Fibroblast of the aortic adventitia (primary cell): ENCODE measurements around the gene ASMTL. TPM values are rescaled to one million over a fixed set of nuclear protein-coding genes. Genes with fewer than 3 reads are reported as not detected.

ENCODE experiments used
- DNase-seq: peaks from one replicate; pipeline ENCODE4 v3.0.0-alpha.2; 2010; ENCODE audit warnings: low read depth
- H3K4me3 ChIP-seq: 2 replicates; pipeline ENCODE4 v1.5.1; 2011; ENCODE audit warnings: low read depth, mild to moderate bottlenecking, control low read depth, low read length, moderate library complexity
- total RNA-seq: library from RNA; depleted of rRNA; stranded (reverse); fragments of >200 nt; gene quantifications from 2 replicates; pipeline ENCODE4 v1.2.3, GENCODE V29; 2012; ENCODE audit warnings: low replicate concordance
- TF ChIP-seq, protein P1 (sequence below): IDR thresholded peaks from 2 replicates; pipeline ENCODE4 v1.5.1; 2011; ENCODE audit warnings: mild to moderate bottlenecking, low read length, control low read depth, inconsistent platforms; ENCODE audit not compliant: insufficient read depth

ASMTL gene
- total RNA-seq, 1 donor, result 17.6 TPM

DNA sequence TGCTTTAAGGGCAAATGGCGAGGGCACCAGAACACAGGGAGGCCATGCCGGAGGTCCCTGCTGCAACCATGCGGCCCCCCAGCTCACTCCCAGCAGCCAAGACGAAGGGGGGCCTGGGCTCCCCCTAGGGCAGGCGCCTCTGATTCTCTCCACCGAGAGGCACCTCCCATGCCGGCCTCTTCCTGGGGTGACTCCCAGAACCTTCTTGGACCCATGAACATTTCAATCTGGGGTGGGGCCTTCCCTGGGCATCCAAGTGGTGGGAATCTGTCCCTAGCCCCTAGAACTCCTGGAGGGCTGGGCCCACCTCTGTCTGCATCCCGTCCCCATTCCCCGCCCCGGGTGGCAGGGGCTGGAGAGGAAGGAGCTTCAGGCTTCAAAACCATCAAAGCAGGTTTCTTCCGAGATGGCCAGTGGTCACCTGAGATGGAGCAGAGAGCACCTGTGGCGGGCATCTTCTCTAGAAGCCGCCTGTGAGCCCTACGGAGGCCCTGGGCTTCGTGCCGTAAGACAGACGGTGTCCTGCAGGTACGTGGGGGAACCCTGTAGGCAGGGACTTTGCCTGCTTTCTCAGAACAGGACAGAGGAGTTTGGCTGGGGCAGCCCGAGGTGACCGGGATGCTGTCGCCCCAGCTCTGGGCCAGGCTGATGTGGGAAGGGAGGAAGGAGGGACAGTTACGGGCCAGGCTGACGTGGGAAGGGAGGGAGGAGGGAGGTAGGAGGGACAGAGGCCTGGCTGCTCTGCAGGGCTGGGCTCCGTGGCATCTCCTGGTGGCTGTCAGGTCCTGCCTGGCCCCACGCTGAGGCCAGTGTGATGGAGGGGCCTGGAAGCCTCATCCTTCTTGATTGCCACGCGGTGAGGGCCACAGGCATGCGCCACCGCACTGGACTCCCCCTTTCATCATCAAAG is 54.0 kb downstream of the ASMTL start:
- TF ChIP-seq, protein P1, sequence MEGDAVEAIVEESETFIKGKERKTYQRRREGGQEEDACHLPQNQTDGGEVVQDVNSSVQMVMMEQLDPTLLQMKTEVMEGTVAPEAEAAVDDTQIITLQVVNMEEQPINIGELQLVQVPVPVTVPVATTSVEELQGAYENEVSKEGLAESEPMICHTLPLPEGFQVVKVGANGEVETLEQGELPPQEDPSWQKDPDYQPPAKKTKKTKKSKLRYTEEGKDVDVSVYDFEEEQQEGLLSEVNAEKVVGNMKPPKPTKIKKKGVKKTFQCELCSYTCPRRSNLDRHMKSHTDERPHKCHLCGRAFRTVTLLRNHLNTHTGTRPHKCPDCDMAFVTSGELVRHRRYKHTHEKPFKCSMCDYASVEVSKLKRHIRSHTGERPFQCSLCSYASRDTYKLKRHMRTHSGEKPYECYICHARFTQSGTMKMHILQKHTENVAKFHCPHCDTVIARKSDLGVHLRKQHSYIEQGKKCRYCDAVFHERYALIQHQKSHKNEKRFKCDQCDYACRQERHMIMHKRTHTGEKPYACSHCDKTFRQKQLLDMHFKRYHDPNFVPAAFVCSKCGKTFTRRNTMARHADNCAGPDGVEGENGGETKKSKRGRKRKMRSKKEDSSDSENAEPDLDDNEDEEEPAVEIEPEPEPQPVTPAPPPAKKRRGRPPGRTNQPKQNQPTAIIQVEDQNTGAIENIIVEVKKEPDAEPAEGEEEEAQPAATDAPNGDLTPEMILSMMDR, result no peak
- DNase-seq, result no peak

DNA sequence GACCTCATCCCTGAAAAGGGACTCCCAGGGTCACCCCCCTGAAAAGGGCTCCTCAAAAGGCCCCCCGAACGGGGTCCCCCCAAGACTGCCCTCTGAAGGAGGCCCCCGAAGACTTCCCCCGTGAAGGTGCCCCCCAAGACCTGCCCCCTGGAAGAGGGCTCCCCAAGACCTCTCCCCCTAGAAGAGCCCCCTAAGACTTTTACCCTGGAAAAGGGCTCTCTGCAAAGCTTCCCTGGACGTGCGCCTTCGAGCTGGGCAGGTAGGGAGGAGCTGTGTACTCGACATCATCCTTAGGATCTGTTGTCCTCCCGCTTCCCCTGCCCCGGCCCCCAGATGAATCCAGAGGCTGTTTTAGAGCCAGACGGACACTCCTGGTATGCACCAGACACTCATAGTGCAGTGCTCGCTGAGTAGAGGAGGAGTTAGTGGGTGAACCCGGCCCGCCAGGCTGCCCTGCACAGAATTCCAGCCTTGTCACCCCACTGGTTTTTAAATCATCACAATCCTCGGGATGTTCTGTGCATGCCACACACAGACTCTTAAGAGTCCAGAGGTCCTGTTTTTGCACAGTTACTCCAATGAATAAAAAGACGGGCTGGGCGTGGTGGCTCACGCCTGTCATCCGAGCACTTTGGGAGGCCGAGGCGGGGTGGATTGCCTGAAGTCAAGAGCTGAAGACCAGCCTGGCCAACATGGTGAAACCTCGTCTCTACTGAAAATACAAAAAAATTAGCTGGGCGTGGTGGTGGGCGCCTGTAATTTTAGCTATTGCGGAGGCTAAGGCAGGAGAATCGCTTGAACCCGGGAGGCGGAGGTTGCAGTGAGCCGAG is 55.1 kb downstream of the ASMTL start:
- no peak overlapping the region for H3K4me3 ChIP-seq
- TF ChIP-seq, protein P1, result no peak
- DNase-seq, result no peak

More for the DNA sequence above, 54.0 kb downstream of the ASMTL start:
- no peak overlapping the region for H3K4me3 ChIP-seq

DNA sequence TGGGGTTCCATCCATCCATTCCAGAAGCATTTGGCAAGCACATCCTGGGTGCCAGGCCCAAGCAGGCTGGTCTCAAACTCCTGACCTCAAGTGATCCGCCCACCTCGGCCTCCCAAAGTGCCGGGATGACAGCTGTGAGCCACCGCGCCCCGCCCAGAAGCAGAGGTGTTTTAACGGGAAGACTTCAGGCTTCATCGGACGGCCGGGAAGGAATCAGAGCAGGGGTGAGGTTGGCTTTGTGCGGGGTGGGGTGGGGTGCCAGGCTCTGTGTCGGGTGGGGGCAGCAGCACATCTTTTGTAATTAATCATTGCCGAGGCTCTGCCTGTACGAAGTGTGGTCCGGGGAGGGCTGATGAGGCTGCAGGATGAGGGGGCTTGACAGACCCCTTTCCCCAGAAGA is 55.7 kb downstream of the ASMTL start:
- no peak overlapping the region for H3K4me3 ChIP-seq
- TF ChIP-seq, protein P1, result no peak
- DNase-seq, result no peak

DNA sequence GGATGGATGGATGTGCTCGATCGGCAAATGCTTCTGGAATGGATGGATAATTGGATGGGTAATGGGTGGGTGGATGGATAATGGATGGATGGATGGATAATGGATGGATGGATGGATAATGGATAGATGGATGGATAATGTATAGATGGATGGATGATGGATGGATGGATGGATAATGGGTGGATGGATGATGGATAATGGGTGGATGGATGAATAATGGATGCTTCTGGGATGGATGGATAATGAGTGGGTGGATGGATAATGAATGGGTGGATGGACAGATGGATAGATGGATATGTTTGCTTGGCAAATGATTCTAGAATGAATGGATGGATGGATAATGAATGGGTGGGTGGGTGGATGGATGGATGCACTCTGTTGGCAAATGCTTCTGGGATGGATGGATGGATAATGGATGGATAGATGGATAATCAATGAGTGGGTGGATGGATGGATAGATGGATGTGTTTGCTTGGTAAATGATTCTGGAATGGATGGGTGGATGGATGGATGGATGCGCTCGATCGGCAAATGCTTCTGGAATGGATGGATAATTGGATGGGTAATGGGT is 57.0 kb downstream of the ASMTL start:
- H3K4me3 ChIP-seq, result no peak overlapping the region
- TF ChIP-seq, protein P1, result no peak
- DNase-seq, result no peak

DNA sequence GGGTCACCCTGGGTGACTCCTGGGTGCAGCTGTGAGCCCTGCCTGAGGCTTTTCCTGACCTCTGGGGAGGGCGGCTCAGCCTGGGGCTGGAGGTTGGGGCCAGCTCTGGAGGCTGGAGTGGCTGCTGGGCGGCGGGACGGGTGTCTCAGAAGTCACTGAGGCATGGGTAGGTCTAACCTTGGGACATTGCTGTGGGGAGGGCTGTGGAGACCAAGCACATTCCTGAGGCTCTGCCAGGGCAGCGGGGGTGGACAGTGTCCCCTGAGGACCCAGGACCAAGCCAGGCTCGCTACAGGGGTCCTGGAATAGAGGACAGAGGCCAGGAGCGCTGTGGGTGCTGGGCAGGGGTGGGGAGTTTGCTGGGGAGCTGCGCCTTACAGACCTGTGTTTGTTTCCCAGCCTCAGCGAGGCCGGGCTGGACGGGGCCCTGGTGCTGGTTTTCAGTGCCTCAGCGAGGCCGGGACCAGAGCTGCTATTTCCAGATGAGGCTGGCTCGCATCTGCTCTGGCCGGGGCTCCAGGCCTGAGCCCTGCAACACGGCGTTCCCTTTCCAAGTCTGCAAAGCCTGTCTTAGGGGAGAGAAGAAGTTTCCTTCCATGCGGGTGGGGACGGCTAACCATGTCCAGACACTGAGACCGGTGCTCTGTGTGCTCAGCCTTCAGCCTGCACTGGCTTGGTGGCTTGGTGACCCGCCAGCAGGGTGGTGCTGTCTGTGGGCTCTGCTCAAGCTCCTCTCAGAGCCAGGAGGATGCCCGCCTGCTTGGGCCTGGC is 57.8 kb downstream of the ASMTL start:
- TF ChIP-seq, protein P1, result no peak
- H3K4me3 ChIP-seq, result peak overlapping the region; percentile 79
- peak; percentile 36 for DNase-seq

DNA sequence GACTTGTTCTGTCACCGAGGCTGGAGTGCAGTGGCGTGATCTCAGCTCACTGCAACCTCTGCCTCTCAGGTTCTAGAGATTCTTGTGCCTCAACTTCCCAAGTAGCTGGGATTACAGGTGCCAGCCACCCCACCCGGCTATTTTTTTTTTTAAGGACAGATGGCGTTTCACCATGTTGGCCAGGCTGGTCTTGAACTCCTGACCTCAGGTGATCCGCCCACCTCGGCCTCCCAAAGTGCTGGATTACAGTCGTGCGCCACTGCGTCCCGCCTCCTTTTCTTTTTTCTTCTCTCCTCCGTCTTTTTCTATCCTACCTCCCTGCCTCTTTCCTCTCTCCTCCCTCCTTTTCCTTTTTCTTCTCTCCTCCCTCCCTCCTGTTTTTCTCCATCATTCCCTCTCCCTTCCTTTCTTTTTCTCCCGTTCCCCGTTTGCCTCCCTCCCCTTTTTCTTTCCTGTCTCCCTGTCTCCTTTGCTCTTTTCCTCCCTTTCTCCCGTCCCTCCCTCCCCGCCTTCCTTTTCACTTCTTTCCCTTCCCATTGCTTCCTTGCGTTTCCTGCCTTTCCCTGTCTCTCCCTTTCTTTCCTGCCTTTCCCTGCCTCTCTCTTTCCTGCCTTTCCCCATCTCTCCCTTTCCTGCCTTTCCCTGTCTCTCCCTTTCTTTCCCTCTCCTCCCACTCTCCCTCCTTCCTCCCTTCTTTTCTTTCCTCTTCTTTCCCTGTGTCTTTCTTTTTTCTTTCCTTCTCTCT is 58.7 kb downstream of the ASMTL start:
- no peak for DNase-seq
- H3K4me3 ChIP-seq, result peak overlapping the region; percentile 79
- TF ChIP-seq, protein P1, result no peak
